HEK293T (cell line): ENCODE measurements around the gene HS6ST1.
"Not testable (repeated sequence)": the region's sequence is repeated elsewhere in the genome, so short reads cannot be mapped to it uniquely, and the experiment has no call there.

Source experiments
- CTCF ChIA-PET: fragments of 350-600 bp; formaldehyde crosslinking; extraction: SDS; loops from one replicate; lab custom pipeline; 2021; ENCODE audit warnings: antibody characterized with exemption, inconsistent platforms; lab: Yijun Ruan, JAX
- POLR2A ChIA-PET: fragments of 350-600 bp; formaldehyde crosslinking; extraction: SDS; loops from one replicate; lab custom pipeline; 2020; ENCODE audit warnings: antibody characterized with exemption, inconsistent platforms; lab: Yijun Ruan, JAX
- DNase-seq: peaks from one replicate; pipeline ENCODE4 v3.0.0; 2012; ENCODE audit warnings: mixed read lengths; ENCODE audit errors: extremely low spot score
- ARNT ChIP-seq: fragments of 450-650 bp; IDR thresholded peaks from 2 replicates; pipeline ENCODE4 v1.6.1; 2017; ENCODE audit warnings: mild to moderate bottlenecking
- BHLHE40 ChIP-seq: fragments of 450-650 bp; IDR thresholded peaks from 2 replicates; pipeline ENCODE4 v1.6.1; 2016; ENCODE audit warnings: mild to moderate bottlenecking, moderate library complexity, borderline replicate concordance
- CTBP1 ChIP-seq: fragments of 450-650 bp; IDR thresholded peaks from 2 replicates; pipeline ENCODE4 v1.6.1; 2016; ENCODE audit warnings: borderline replicate concordance
- ELF4 ChIP-seq: fragments of 450-650 bp; IDR thresholded peaks from 2 replicates; pipeline ENCODE4 v1.6.1; 2017; ENCODE audit warnings: antibody characterized with exemption
- FOXA1 ChIP-seq: fragments of 450-650 bp; IDR thresholded peaks from 2 replicates; pipeline ENCODE4 v1.6.1; 2016; ENCODE audit warnings: mild to moderate bottlenecking
- FOXK2 ChIP-seq: fragments of 450-650 bp; IDR thresholded peaks from 2 replicates; pipeline ENCODE4 v1.6.1; 2016; ENCODE audit warnings: mild to moderate bottlenecking
- FOXM1 ChIP-seq: fragments of 450-650 bp; IDR thresholded peaks from 2 replicates; pipeline ENCODE4 v1.6.1; 2017; ENCODE audit warnings: mild to moderate bottlenecking, borderline replicate concordance
- HDGF ChIP-seq: fragments of 450-650 bp; IDR thresholded peaks from 2 replicates; pipeline ENCODE4 v1.6.1; 2017; ENCODE audit warnings: antibody characterized with exemption, borderline replicate concordance
- L3MBTL2 ChIP-seq: fragments of 450-650 bp; conservative IDR thresholded peaks from 2 replicates; pipeline ENCODE4 v1.6.1; 2016; ENCODE audit warnings: mild to moderate bottlenecking
- LEF1 ChIP-seq: fragments of 450-650 bp; IDR thresholded peaks from 2 replicates; pipeline ENCODE4 v1.6.1; 2017; ENCODE audit warnings: mild to moderate bottlenecking, borderline replicate concordance
- NFRKB ChIP-seq: fragments of 450-650 bp; IDR thresholded peaks from 2 replicates; pipeline ENCODE4 v1.6.1; 2016; ENCODE audit warnings: mild to moderate bottlenecking, moderate library complexity
- SP1 ChIP-seq: fragments of 450-650 bp; IDR thresholded peaks from 2 replicates; pipeline ENCODE4 v1.6.1; 2017
- SUZ12 ChIP-seq: fragments of 450-650 bp; IDR thresholded peaks from 2 replicates; pipeline ENCODE4 v1.6.1; 2016; ENCODE audit warnings: mild to moderate bottlenecking
- TARDBP ChIP-seq: fragments of 450-650 bp; IDR thresholded peaks from 2 replicates; pipeline ENCODE4 v1.6.1; 2016
- ZNF384 ChIP-seq: fragments of 450-650 bp; IDR thresholded peaks from 2 replicates; pipeline ENCODE4 v1.6.1; 2016
- TF ChIP-seq, protein P1 (sequence below): fragments of 450-650 bp; IDR thresholded peaks from 2 replicates; pipeline ENCODE4 v1.6.1; 2016

Gene HS6ST1

DNA sequence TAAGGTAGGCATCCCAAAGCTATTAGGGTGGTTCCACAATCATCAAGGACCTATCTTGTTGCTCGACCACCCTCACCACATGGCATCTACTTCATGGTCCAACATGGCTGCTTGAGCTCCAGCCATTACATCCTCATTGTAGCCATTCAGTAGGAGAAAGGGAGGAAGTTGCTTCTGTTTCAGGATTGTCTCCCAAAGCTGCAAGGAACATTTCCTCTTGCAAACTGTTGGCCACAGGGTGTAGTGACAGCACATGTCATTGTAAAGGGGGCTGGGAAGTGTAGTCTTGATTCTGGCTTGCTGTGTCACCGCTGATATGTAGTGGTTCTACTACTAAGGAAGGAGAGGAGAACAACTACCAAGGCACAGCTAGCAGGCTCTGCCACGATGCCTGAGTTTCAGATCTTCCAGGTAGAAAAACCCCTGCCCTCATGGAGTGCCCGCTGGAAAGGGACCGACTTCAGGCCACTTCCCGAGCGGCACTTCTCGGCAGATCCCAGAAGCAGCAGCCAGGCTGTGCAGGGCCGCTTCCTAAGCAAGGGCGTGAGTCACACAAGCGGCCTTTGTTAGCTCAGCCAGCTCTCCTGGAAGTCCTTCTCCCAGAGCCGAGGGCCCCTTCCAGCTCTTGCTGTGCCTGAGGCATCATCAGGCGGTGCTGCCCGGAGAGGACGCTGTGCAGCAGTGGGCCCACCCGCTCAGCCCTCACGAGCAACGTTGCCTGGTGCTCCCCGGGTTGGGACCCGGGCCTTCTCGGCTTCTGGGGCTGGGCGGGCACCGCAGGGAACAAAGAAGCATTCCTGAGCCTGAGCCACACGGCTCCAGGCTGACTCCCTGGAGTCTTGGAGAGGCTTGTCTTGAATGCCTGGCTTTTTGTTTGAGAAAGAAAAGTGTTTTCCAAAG, 58.2 kb downstream of the HS6ST1 start:
- no peak for TF ChIP-seq FOXA1
- TF ChIP-seq CTBP1: no peak
- no peak for TF ChIP-seq LEF1
- no peak for TF ChIP-seq TARDBP
- no peak for TF ChIP-seq ELF4
- no peak for TF ChIP-seq BHLHE40
- TF ChIP-seq, protein P1, sequence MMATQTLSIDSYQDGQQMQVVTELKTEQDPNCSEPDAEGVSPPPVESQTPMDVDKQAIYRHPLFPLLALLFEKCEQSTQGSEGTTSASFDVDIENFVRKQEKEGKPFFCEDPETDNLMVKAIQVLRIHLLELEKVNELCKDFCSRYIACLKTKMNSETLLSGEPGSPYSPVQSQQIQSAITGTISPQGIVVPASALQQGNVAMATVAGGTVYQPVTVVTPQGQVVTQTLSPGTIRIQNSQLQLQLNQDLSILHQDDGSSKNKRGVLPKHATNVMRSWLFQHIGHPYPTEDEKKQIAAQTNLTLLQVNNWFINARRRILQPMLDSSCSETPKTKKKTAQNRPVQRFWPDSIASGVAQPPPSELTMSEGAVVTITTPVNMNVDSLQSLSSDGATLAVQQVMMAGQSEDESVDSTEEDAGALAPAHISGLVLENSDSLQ: no peak
- no peak for TF ChIP-seq ARNT
- no peak for TF ChIP-seq SUZ12
- TF ChIP-seq FOXM1: no peak
- no peak for TF ChIP-seq FOXK2
- no peak for TF ChIP-seq NFRKB
- no peak for TF ChIP-seq ZNF384
- no peak for TF ChIP-seq SP1
- no peak for TF ChIP-seq L3MBTL2
- TF ChIP-seq HDGF: no peak
- ChIA-PET POLR2A (no interaction called here), CTCF (interaction anchor here (0.5 kb wide), 1 partner anchor 59 kb away, joined by 3 read pairs; no protein-coding TSS in a partner anchor)
- DNase-seq: no peak

DNA sequence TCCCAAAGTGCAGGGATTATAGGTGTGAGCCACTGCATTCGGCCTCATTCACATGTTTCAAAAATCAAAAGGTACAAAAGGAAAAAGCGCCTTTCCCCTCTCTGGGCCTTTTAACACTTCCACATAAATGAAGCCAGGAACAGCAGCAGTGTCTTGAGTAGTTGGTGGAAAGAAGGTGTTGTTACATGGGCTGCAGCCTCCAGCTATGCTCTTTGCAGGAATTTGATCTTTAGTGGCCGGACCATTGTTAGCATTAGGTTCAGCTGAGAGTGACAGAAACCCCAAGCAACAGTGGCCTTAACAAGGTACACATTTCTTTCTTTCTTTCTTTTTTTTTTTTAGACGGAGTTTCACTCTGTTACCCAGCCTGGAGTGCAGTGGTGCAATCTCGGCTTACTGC, 59.1 kb downstream of the HS6ST1 start:
- TF ChIP-seq FOXA1 (no peak), SUZ12 (no peak), NFRKB (no peak), ARNT (no peak), BHLHE40 (no peak), HDGF (no peak), FOXM1 (no peak), TARDBP (no peak), L3MBTL2 (no peak), ZNF384 (no peak), FOXK2 (no peak), LEF1 (no peak), ELF4 (no peak), CTBP1 (no peak), SP1 (no peak)
- TF ChIP-seq, protein P1: no peak
- ChIA-PET POLR2A (no interaction called here), CTCF (interaction anchor here (0.5 kb wide), 1 partner anchor 60 kb away, joined by 3 read pairs; no protein-coding TSS in a partner anchor)
- no peak for DNase-seq

DNA sequence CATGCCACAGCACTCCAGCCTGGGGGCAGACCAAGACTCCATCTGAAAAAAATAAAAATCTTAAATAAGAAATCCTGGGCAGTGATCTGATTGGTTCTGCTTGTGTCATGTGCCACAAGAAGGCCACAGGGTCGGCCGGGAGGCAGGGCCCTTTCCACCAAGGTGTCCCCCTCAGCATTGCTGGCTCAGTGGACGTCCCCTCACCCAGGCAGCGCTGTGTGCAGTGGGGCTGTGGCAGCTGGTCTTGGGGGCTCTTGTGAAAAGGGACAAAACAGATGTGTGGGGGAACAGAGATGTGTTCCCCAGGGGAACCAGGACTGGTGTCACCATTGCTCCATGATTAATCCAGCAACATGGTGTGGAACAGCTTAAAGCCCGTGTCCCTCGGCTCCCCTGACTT, 60.5 kb downstream of the HS6ST1 start:
- CTCF ChIA-PET: no interaction called here
- TF ChIP-seq SP1 (no peak), L3MBTL2 (no peak), TARDBP (no peak), ELF4 (no peak), FOXA1 (no peak), FOXM1 (no peak), ARNT (no peak), LEF1 (no peak)
- DNase-seq: no peak
- POLR2A ChIA-PET: no interaction called here

DNA sequence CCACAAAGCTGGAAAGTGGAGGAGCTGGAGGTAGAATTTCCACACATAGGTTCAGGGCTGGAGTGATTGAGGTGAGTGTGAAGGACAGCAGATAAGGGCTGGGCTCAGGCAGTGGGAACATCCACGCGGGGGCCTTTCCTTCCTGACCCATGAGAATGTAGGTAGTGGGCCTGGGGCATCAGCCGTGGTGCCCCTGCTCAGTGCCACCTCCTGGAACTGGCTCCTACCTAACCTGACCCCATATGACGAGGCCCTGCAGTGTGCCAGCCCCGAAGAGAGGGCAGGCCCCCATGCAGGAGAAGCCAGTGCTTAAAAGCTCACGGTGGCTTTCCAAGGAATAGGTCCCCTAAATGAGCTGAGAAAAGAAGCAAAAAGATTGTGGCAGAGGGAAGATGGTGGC, 66.2 kb downstream of the HS6ST1 start:
- no peak for TF ChIP-seq BHLHE40
- TF ChIP-seq LEF1: no peak
- no peak for TF ChIP-seq HDGF
- TF ChIP-seq, protein P1: no peak
- no peak for TF ChIP-seq SP1
- TF ChIP-seq CTBP1: no peak
- no peak for TF ChIP-seq ZNF384
- POLR2A ChIA-PET: no interaction called here
- CTCF ChIA-PET: no interaction called here

DNA sequence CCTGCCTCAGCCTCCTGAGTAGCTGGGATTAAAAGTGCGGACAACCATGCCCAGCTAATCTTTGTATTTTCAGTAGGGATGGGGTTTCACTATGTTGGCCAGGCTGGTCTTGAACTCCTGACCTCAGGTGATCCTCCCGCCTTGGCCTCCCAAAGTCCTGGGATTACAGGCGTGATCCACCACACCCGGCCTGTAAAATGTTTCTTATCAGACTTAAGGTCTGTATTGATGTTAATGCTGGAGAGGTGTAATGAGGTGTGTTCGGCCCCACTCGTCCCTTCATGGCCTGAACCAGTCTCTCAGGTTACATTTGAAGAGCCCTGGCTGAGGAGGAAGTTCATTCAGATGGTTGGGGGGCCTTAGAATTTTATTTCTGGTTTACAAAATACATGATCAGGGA, 66.6 kb downstream of the HS6ST1 start:
- CTCF ChIA-PET, DNase-seq, POLR2A ChIA-PET: not testable (repeated sequence)

More for the DNA sequence above, 66.2 kb downstream of the HS6ST1 start:
- no peak for DNase-seq

DNA sequence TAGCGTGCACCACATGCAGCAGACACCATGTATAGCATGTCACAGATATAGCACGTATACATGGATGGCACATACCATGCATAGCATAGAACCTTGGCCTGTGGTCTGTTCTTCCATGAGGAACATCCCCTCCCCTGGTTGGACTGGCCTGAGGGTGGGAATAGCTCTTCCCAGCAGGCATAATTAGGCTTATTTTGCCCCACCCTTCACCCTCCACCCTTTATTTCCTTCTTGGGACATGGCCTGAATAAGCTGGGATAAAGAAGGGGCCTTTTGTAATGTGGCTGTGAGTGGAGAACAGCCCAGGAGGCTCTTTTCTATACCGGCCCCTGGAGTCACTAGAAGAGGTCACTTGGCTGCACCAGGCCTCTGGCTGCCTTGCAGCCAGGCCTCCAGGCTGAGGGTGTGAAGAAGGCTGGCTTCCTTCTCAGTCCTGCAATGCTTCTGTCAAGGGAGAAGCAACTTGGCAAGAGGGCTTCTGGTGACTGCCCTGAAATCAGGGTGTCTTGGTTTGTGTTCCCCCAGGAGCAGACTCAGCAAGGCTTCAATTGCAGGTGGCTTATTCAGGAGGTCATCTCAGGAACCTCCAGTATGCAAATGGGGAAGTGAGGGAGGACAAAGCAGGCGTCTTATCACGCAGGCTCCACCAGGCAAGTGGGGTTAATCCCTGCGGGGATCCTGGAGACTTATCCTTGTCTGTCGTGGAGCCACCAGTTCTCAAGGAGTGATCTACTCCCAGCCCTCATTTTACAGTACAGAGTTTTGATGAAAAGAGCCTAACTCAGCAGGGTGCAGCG, 68.2 kb downstream of the HS6ST1 start:
- no peak for DNase-seq
- TF ChIP-seq FOXA1 (no peak), CTBP1 (no peak), L3MBTL2 (no peak), BHLHE40 (no peak), LEF1 (no peak), NFRKB (no peak), ELF4 (no peak), HDGF (no peak), FOXM1 (no peak), ARNT (no peak), FOXK2 (no peak), ZNF384 (no peak), TARDBP (no peak), SP1 (no peak), SUZ12 (no peak)
- TF ChIP-seq, protein P1: no peak
- ChIA-PET POLR2A (no interaction called here), CTCF (no interaction called here)
